CD4-positive, alpha-beta T cell (primary cell): ENCODE results near the gene RC3H2. TPM values are rescaled to one million over a fixed set of nuclear protein-coding genes. Genes with fewer than 3 reads are reported as not detected.

Experiments used
- ATAC-seq: fragments of 200-7000 bp; cut with Tn5 transposase; one replicate; pipeline ENCODE4 v1.10.0; 2022; ENCODE audit warnings: mild to moderate bottlenecking; ENCODE audit not compliant: poor library complexity
- CTCF ChIA-PET: fragments of 350-600 bp; sonication (Branson Sonifier 250); formaldehyde crosslinking; loops from one replicate; lab custom pipeline; 2021; ENCODE audit warnings: antibody characterized with exemption, inconsistent platforms; lab: Charles Lee
- POLR2A ChIA-PET: fragments of 350-600 bp; sonication (Branson Sonifier 250); formaldehyde crosslinking; loops from one replicate; lab custom pipeline; 2021; ENCODE audit warnings: antibody characterized with exemption, inconsistent platforms; lab: Charles Lee
- DNase-seq, 14 experiments: peaks; one replicate each; pipeline ENCODE4 v3.0.0-alpha.2; 2013 to 2020; ENCODE audit warnings: mixed read lengths in 2 of 14
- H3K27ac ChIP-seq, 2 donors: one replicate each; pipeline versions ENCODE4 v1.5.1 to v1.7.0; 2013; ENCODE audit warnings: low read length in 2 of 2, low read depth in 1 of 2, mild to moderate bottlenecking in 1 of 2
- H3K27me3 ChIP-seq, 2 experiments: 1 replicate in 1 of 2; 2 replicates in 1 of 2; pipeline versions ENCODE4 v1.6.1 to v1.7.0; 2013; ENCODE audit warnings: low read length in 2 of 2, control low read depth in 1 of 2, mild to moderate bottlenecking in 1 of 2, moderate library complexity in 1 of 2; ENCODE audit not compliant: insufficient read depth in 2 of 2, control insufficient read depth in 1 of 2
- H3K36me3 ChIP-seq: one replicate; pipeline ENCODE4 v1.6.1; 2013; ENCODE audit warnings: low read length, control low read depth; ENCODE audit not compliant: insufficient read depth
- H3K4me1 ChIP-seq: one replicate; pipeline ENCODE4 v1.6.1; 2013; ENCODE audit warnings: low read length, control low read depth; ENCODE audit not compliant: insufficient read depth
- H3K4me3 ChIP-seq: one replicate; pipeline ENCODE4 v1.5.1; 2013; ENCODE audit warnings: mild to moderate bottlenecking, low read length, moderate library complexity
- H3K9me3 ChIP-seq, 2 experiments: 1 replicate in 1 of 2; 2 replicates in 1 of 2; pipeline versions ENCODE4 v1.6.1 to v1.7.0; 2013; ENCODE audit warnings: low read length in 2 of 2, mild to moderate bottlenecking in 2 of 2, control low read depth in 1 of 2, moderate library complexity in 1 of 2; ENCODE audit not compliant: control insufficient read depth in 1 of 2, insufficient read depth in 1 of 2
- H3K27ac Mint-ChIP-seq: one replicate; pipeline ENCODE4 v1.8.0; 2020; ENCODE audit warnings: mixed read lengths
- H3K27me3 Mint-ChIP-seq: one replicate; pipeline ENCODE4 v1.8.0; 2021; ENCODE audit warnings: mixed read lengths
- H3K36me3 Mint-ChIP-seq: one replicate; pipeline ENCODE4 v1.8.0; 2021; ENCODE audit warnings: low read depth, mixed read lengths
- H3K4me1 Mint-ChIP-seq: one replicate; pipeline ENCODE4 v1.8.0; 2021; ENCODE audit warnings: low read depth, mixed read lengths
- H3K4me3 Mint-ChIP-seq: one replicate; pipeline ENCODE4 v1.8.0; 2020; ENCODE audit warnings: mild to moderate bottlenecking, mixed read lengths
- H3K9me3 Mint-ChIP-seq: one replicate; pipeline ENCODE4 v1.8.0; 2020; ENCODE audit warnings: mixed read lengths
- intact Hi-C, 2 experiments: fragments of 100-400 bp; cut with DNase I in 1 of 2; cut with micrococcal nuclease in 1 of 2; formaldehyde crosslinking; loops; one replicate each; pipeline versions ENCODE4 v1.15.1 to v1.9.0; 2023 to 2025; cut with DNase I, micrococcal nuclease
- total RNA-seq, 174 experiments: library from RNA in 2 of 174; stranded (reverse) in 2 of 174; gene quantifications; one replicate each; pipeline ENCODE4 v1.2.3 and lab custom pipeline; 2021 to 2026
- TF ChIP-seq, protein P1 (sequence below): fragments of 200-600 bp; IDR thresholded peaks from one replicate; pipeline ENCODE4 v1.8.0; 2022; ENCODE audit warnings: antibody characterized with exemption, mild to moderate bottlenecking

The RC3H2 gene
- total RNA-seq, 2 experiments from 2014 or later, result 85.2 to 86.8 TPM

DNA sequence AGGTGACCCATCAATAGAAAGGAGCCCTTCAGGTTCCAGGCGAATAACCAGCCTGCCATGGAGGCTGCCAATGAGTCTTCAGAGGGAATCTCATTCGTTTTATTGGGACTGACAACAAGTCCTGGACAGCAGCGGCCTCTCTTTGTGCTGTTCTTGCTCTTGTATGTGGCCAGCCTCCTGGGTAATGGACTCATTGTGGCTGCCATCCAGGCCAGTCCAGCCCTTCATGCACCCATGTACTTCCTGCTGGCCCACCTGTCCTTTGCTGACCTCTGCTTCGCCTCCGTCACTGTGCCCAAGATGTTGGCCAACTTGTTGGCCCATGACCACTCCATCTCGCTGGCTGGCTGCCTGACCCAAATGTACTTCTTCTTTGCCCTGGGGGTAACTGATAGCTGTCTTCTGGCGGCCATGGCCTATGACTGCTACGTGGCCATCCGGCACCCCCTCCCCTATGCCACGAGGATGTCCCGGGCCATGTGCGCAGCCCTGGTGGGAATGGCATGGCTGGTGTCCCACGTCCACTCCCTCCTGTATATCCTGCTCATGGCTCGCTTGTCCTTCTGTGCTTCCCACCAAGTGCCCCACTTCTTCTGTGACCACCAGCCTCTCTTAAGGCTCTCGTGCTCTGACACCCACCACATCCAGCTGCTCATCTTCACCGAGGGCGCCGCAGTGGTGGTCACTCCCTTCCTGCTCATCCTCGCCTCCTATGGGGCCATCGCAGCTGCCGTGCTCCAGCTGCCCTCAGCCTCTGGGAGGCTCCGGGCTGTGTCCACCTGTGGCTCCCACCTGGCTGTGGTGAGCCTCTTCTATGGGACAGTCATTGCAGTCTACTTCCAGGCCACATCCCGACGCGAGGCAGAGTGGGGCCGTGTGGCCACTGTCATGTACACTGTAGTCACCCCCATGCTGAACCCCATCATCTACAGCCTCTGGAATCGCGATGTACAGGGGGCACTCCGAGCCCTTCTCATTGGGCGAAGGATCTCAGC, 104.8 kb downstream of the RC3H2 start, which contains the start of gene OR1K1:
Gene OR1K1, plus strand, starts transcription at position 58 of the 995 bp plus-strand sequence. Its CDS starts 0 bp downstream, at position 58.
- no peak for ATAC-seq
- CTCF ChIA-PET, result no interaction called here
- POLR2A ChIA-PET, result no interaction called here
- Histone ChIP-seq H3K27ac (no peak within 1 kb of the TSS), H3K4me1 (no peaks in the 10 kb centered on the region), H3K4me3 (no peak within 1 kb of the TSS), H3K27me3 (no peaks in the 10 kb centered on the region), H3K9me3 (no peaks in the 10 kb centered on the region), H3K36me3 (no peaks in the 10 kb centered on the region)
- intact Hi-C loops, result no loop called here
- H3K4me3 Mint-ChIP-seq, result no peak within 1 kb of the TSS
- no peak within 1 kb of the TSS for H3K27ac Mint-ChIP-seq
- TF ChIP-seq, protein P1, sequence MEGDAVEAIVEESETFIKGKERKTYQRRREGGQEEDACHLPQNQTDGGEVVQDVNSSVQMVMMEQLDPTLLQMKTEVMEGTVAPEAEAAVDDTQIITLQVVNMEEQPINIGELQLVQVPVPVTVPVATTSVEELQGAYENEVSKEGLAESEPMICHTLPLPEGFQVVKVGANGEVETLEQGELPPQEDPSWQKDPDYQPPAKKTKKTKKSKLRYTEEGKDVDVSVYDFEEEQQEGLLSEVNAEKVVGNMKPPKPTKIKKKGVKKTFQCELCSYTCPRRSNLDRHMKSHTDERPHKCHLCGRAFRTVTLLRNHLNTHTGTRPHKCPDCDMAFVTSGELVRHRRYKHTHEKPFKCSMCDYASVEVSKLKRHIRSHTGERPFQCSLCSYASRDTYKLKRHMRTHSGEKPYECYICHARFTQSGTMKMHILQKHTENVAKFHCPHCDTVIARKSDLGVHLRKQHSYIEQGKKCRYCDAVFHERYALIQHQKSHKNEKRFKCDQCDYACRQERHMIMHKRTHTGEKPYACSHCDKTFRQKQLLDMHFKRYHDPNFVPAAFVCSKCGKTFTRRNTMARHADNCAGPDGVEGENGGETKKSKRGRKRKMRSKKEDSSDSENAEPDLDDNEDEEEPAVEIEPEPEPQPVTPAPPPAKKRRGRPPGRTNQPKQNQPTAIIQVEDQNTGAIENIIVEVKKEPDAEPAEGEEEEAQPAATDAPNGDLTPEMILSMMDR, result no peak
- H3K9me3 Mint-ChIP-seq, result no peaks in the 10 kb centered on the region
- no peaks in the 10 kb centered on the region for H3K27me3 Mint-ChIP-seq
- DNase-seq, result no peak
- H3K4me1 Mint-ChIP-seq, result no peaks in the 10 kb centered on the region
- H3K36me3 Mint-ChIP-seq, result no peaks in the 10 kb centered on the region

DNA sequence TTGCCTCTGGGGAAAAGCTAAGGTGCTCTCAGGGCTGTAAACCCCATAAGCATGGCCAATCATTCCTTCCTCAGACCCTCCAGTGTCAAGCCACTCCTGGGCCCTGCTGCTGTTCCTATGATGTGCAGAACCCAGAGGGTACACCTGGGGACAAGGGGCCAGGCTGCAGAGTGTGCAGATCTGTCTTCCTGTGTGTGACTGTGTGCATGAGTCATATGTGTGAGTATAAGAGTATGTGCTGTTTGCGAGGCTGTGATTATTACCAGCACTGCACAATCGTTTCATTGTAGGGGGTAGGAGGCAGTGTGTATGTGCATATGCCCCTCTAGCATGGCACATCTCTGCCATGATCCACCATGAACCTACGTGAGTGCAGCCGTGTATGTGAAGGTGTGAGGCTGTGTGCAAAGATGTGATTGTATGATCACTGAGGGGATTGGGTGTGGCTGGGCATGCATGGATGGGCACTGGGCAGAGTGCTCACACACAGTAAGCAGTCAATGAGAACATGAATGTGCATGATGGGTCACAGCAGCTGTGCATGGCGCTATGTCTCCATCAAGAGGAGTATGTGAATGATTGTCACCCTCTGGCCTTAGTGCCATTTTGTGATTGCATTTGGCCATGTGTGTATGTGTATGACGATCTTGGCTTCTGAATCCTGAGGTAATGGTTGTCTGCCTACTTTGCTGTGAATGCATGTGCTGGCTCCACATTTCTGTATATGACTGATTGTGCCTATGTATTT, 107.7 kb downstream of the RC3H2 start:
- DNase-seq (no peak), ATAC-seq (no peak)
- no peak overlapping the region for H3K4me3 Mint-ChIP-seq
- no peaks in the 10 kb centered on the region for H3K9me3 ChIP-seq
- no peaks in the 10 kb centered on the region for H3K4me1 ChIP-seq
- intact Hi-C loops, result no loop called here
- H3K27me3 Mint-ChIP-seq, result no peaks in the 10 kb centered on the region
- no peaks in the 10 kb centered on the region for H3K36me3 Mint-ChIP-seq
- H3K9me3 Mint-ChIP-seq, result no peaks in the 10 kb centered on the region
- TF ChIP-seq, protein P1, result no peak
- POLR2A ChIA-PET, result no interaction called here
- H3K36me3 ChIP-seq, result no peaks in the 10 kb centered on the region
- H3K4me1 Mint-ChIP-seq, result no peaks in the 10 kb centered on the region
- H3K4me3 ChIP-seq, result no peak overlapping the region
- no peak overlapping the region for H3K27ac Mint-ChIP-seq
- H3K27ac ChIP-seq, result no peak overlapping the region
- CTCF ChIA-PET, result no interaction called here
- no peaks in the 10 kb centered on the region for H3K27me3 ChIP-seq

Other genes starting within 250 kb of the RC3H2 start
- gene OR1B1, start 247.7 kb downstream of the RC3H2 start, total RNA-seq, result not detected
- not detected for gene OR1L1, start 243.6 kb downstream of the RC3H2 start, total RNA-seq
- not detected for gene OR1L3, start 230.2 kb downstream of the RC3H2 start, total RNA-seq
- gene OR1L4, start 181.4 kb downstream of the RC3H2 start, total RNA-seq, result not detected
- gene OR1L6, start 163.1 kb downstream of the RC3H2 start, total RNA-seq, result not detected
- gene OR5C1, start 116.4 kb downstream of the RC3H2 start, total RNA-seq, result not detected
- gene OR1K1, start 105.2 kb downstream of the RC3H2 start, total RNA-seq, result not detected
- gene PDCL, start 76.8 kb downstream of the RC3H2 start, total RNA-seq, result 10 to 100 TPM; 26.6 to 27.3 TPM
- 1 to 10 TPM; 3.6 to 3.9 TPM for gene ZBTB6, start 8.0 kb upstream of the RC3H2 start, total RNA-seq
- 1 to 10 TPM; 4.8 to 6.0 TPM for gene ZBTB26, start 26.2 kb upstream of the RC3H2 start, total RNA-seq
- gene RABGAP1, start 35.7 kb upstream of the RC3H2 start, total RNA-seq, result 10 to 100 TPM; 20.6 to 24.9 TPM
- under 1 TPM; 0.74 to 0.89 TPM for gene GPR21, start 128.3 kb upstream of the RC3H2 start, total RNA-seq